GM12892 (cell line): ENCODE data around the gene FASTK.

Experiments used
- POLR2A ChIP-seq: IDR thresholded peaks from 2 replicates; pipeline ENCODE4 v1.6.1; 2011; ENCODE audit warnings: low read depth, low read length, control low read depth
- POLR2AphosphoS5 ChIP-seq: IDR thresholded peaks from 2 replicates; pipeline ENCODE4 v1.6.1; 2011; ENCODE audit warnings: low read depth, low read length, control low read depth
- TAF1 ChIP-seq: IDR thresholded peaks from 2 replicates; pipeline ENCODE4 v1.6.1; 2011; ENCODE audit warnings: low read depth, mild to moderate bottlenecking, control low read depth, low read length, borderline replicate concordance

DNA sequence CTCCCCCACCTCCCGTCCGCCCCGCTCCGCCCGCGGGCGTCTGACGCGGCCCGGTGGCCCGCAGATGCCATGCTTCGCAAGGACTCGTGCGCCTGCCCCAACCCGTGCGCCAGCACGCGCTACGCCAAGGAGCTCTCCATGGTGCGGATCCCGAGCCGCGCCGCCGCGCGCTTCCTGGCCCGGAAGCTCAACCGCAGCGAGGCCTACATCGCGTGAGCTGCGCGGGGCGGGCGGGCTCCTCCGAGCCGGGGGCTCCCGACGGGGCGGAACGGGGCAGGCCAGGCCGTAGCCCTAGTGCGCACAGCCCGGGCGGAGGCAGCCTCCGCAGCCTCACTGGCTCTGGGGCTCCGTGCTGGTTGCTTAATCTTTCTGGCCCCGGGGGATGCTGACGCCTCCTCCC, 29.5 kb downstream of the FASTK start:
- TF ChIP-seq POLR2A (no peak), TAF1 (no peak), POLR2AphosphoS5 (no peak)
